ENCODE results near the gene MAP2K2.

The MAP2K2 gene

GRCh38 chr19:4069331-4069959 is 54.5 kb downstream of the MAP2K2 start:
- no peak for DNase-seq
- H3K4me1 ChIP-seq (ENCODE audit: control insufficient read depth, low read depth, low read length), result no peaks in the 10 kb centered on the region
- WGBS (ENCODE audit: extremely low coverage, insufficient coverage, low lambda C conversion rate), result no CpG with 5 or more reads among the region's 12 CpGs

GRCh38 chr19:4068047-4068966 is 55.6 kb downstream of the MAP2K2 start:
- H3K4me1 ChIP-seq (ENCODE audit: control insufficient read depth, low read depth, low read length), result no peaks in the 10 kb centered on the region
- no peaks in the 10 kb centered on the region for H3K79me1 ChIP-seq (ENCODE audit: low read length)
- no peak overlapping the region for H4K5ac ChIP-seq (ENCODE audit: low read length)
- no peak overlapping the region for H3K4me2 ChIP-seq (ENCODE audit: low read length)
- WGBS (ENCODE audit: extremely low coverage, insufficient coverage, low lambda C conversion rate), result no CpG with 5 or more reads among the region's 31 CpGs
- no peak overlapping the region for H2BK15ac ChIP-seq (replicated peaks; ENCODE audit: low read depth)
- no peak for DNase-seq
- no peak overlapping the region for H2BK120ac ChIP-seq (ENCODE audit: low read depth, low read length)
- no peak overlapping the region for H3K23ac ChIP-seq (ENCODE audit: low read length)
- H2AK5ac ChIP-seq (ENCODE audit: low read length), result no peak overlapping the region
- no peak overlapping the region for H4K8ac ChIP-seq (ENCODE audit: low read depth, low read length)
- H3K79me2 ChIP-seq (ENCODE audit: control insufficient read depth, insufficient read depth, low read length), result peaks cover 18% of the 10 kb centered on the region
- H3K18ac ChIP-seq (ENCODE audit: low read length), result no peak overlapping the region
- no peak overlapping the region for H3K4ac ChIP-seq (ENCODE audit: low read depth, low read length)
- H3K27ac ChIP-seq (ENCODE audit: low read depth, low read length), result no peak overlapping the region
- peaks cover 6% of the 10 kb centered on the region for H3K27me3 ChIP-seq (ENCODE audit: insufficient read depth, low read length, poor library complexity)
- no peaks in the 10 kb centered on the region for H3K36me3 ChIP-seq (ENCODE audit: control insufficient read depth, insufficient read depth, low read length)
- no peak overlapping the region for H2BK5ac ChIP-seq (ENCODE audit: low read length)
- H3K4me3 ChIP-seq (ENCODE audit: low read length), result no peak overlapping the region
- H3K56ac ChIP-seq (ENCODE audit: low read length), result no peak overlapping the region
- H3K9ac ChIP-seq (ENCODE audit: low read length), result no peak overlapping the region

More at GRCh38 chr19:4069331-4069959, 54.5 kb downstream of the MAP2K2 start:
- no peak overlapping the region for H2BK15ac ChIP-seq (replicated peaks; ENCODE audit: low read depth)
- no peak overlapping the region for H3K23ac ChIP-seq (ENCODE audit: low read length)
- peaks cover 6% of the 10 kb centered on the region for H3K27me3 ChIP-seq (ENCODE audit: insufficient read depth, low read length, poor library complexity)
- no peak overlapping the region for H4K8ac ChIP-seq (ENCODE audit: low read depth, low read length)
- H3K27ac ChIP-seq (ENCODE audit: low read depth, low read length), result no peak overlapping the region
- H3K4me3 ChIP-seq (ENCODE audit: low read length), result no peak overlapping the region
- H3K56ac ChIP-seq (ENCODE audit: low read length), result no peak overlapping the region
- no peak overlapping the region for H4K5ac ChIP-seq (ENCODE audit: low read length)
- no peak overlapping the region for H2AK5ac ChIP-seq (ENCODE audit: low read length)
- no peak overlapping the region for H2BK5ac ChIP-seq (ENCODE audit: low read length)
- no peaks in the 10 kb centered on the region for H3K79me1 ChIP-seq (ENCODE audit: low read length)
- H2BK120ac ChIP-seq (ENCODE audit: low read depth, low read length), result no peak overlapping the region
- peaks cover 7% of the 10 kb centered on the region for H3K79me2 ChIP-seq (ENCODE audit: control insufficient read depth, insufficient read depth, low read length)
- H3K18ac ChIP-seq (ENCODE audit: low read length), result no peak overlapping the region
- no peaks in the 10 kb centered on the region for H3K36me3 ChIP-seq (ENCODE audit: control insufficient read depth, insufficient read depth, low read length)
- no peak overlapping the region for H3K4me2 ChIP-seq (ENCODE audit: low read length)
- H3K4ac ChIP-seq (ENCODE audit: low read depth, low read length), result no peak overlapping the region
- no peak overlapping the region for H3K9ac ChIP-seq (ENCODE audit: low read length)

DNA sequence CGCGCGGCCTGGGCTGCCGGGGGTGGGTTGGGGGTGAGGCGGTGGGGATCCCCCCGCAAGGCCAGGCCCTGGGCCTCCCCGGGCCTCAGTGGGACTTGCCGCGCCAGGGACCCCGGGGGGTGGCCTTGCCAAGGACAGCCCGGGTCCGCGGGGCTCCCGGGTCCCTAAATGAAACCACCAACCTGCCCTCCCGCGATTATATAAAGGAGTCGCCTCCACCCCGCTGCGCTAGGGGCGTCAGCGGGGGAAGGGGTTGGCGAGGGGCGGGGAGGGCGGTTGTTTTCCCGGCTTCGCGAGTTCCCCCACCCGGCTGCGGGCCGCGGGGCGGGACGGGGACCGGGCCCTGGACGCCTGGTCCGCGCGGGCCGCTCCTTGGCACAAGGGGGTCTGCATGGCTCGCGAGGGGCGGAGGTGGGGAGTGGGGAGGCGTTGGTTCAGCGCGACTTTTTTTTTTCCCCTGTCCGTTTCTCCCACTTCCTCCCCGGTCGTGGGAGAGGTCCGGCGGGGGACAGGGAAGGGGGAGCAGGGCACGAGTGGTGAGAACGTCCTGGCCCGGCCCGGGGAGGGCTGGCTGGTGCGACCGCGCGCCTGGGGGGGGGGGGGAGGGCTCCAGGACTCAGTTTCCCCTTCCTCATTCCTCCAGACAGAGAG is 56.4 kb downstream of the MAP2K2 start:
- H4K8ac ChIP-seq (ENCODE audit: low read depth, low read length), result no peak overlapping the region
- H3K27ac ChIP-seq (ENCODE audit: low read depth, low read length), result no peak overlapping the region
- no peak overlapping the region for H3K9ac ChIP-seq (ENCODE audit: low read length)
- no peak for DNase-seq
- no peak overlapping the region for H3K23ac ChIP-seq (ENCODE audit: low read length)
- H3K18ac ChIP-seq (ENCODE audit: low read length), result peak overlapping the region; percentile 99
- H3K36me3 ChIP-seq (ENCODE audit: control insufficient read depth, insufficient read depth, low read length), result no peaks in the 10 kb centered on the region
- H3K4me2 ChIP-seq (ENCODE audit: low read length), result no peak overlapping the region
- H3K56ac ChIP-seq (ENCODE audit: low read length), result peak overlapping the region; percentile 49
- peaks cover 26% of the 10 kb centered on the region for H3K79me2 ChIP-seq (ENCODE audit: control insufficient read depth, insufficient read depth, low read length)
- H2AK5ac ChIP-seq (ENCODE audit: low read length), result no peak overlapping the region
- H2BK5ac ChIP-seq (ENCODE audit: low read length), result no peak overlapping the region
- H3K27me3 ChIP-seq (ENCODE audit: insufficient read depth, low read length, poor library complexity), result peaks cover 6% of the 10 kb centered on the region
- H3K79me1 ChIP-seq (ENCODE audit: low read length), result peaks cover 1% of the 10 kb centered on the region
- no peak overlapping the region for H2BK120ac ChIP-seq (ENCODE audit: low read depth, low read length)
- no peak overlapping the region for H2BK15ac ChIP-seq (replicated peaks; ENCODE audit: low read depth)
- peak overlapping the region; percentile 25 for H3K4ac ChIP-seq (ENCODE audit: low read depth, low read length)
- no CpG with 5 or more reads among the region's 58 CpGs for WGBS (ENCODE audit: extremely low coverage, insufficient coverage, low lambda C conversion rate)
- H3K4me1 ChIP-seq (ENCODE audit: control insufficient read depth, low read depth, low read length), result no peaks in the 10 kb centered on the region
- H3K4me3 ChIP-seq (ENCODE audit: low read length), result no peak overlapping the region
- H4K5ac ChIP-seq (ENCODE audit: low read length), result no peak overlapping the region

- no CpG with 5 or more reads among the region's 85 CpGs for WGBS (ENCODE audit: extremely low coverage, insufficient coverage, low lambda C conversion rate)
- H3K4me3 ChIP-seq (ENCODE audit: low read length), result peak within 1 kb of the TSS; percentile 41
- no peaks in the 10 kb centered on the region for H3K4me1 ChIP-seq (ENCODE audit: control insufficient read depth, low read depth, low read length)
- peaks cover 6% of the 10 kb centered on the region for H3K27me3 ChIP-seq (ENCODE audit: insufficient read depth, low read length, poor library complexity)
- H2AK5ac ChIP-seq (ENCODE audit: low read length), result no peak within 1 kb of the TSS
- H2BK15ac ChIP-seq (replicated peaks; ENCODE audit: low read depth), result no peak within 1 kb of the TSS
- no peak within 1 kb of the TSS for H3K27ac ChIP-seq (ENCODE audit: low read depth, low read length)
- H3K36me3 ChIP-seq (ENCODE audit: control insufficient read depth, insufficient read depth, low read length), result peaks cover 1% of the 10 kb centered on the region
- H3K4ac ChIP-seq (ENCODE audit: low read depth, low read length), result peak within 1 kb of the TSS; percentile 90
- H3K4me2 ChIP-seq (ENCODE audit: low read length), result peak within 1 kb of the TSS; percentile 43
- peak within 1 kb of the TSS; percentile 68 for H3K9ac ChIP-seq (ENCODE audit: low read length)
- peaks cover 33% of the 10 kb centered on the region for H3K79me2 ChIP-seq (ENCODE audit: control insufficient read depth, insufficient read depth, low read length)
- H4K8ac ChIP-seq (ENCODE audit: low read depth, low read length), result peak within 1 kb of the TSS; percentile 57
- H3K23ac ChIP-seq (ENCODE audit: low read length), result no peak within 1 kb of the TSS
- no peak within 1 kb of the TSS for H2BK5ac ChIP-seq (ENCODE audit: low read length)
- peaks cover 5% of the 10 kb centered on the region for H3K79me1 ChIP-seq (ENCODE audit: low read length)
- no peak within 1 kb of the TSS for H4K5ac ChIP-seq (ENCODE audit: low read length)
- H3K56ac ChIP-seq (ENCODE audit: low read length), result peak within 1 kb of the TSS; percentile 87
- peak; percentile 63 for DNase-seq
- H3K18ac ChIP-seq (ENCODE audit: low read length), result peak within 1 kb of the TSS; percentile 99
- H2BK120ac ChIP-seq (ENCODE audit: low read depth, low read length), result peak within 1 kb of the TSS; percentile 62
Measured at GRCh38 chr19:4066682-4067395, 57.1 kb downstream of the MAP2K2 start, which contains the start of gene ZBTB7A. TSS of gene ZBTB7A (minus strand) at chr19:4066899. CDS start at chr19:4055232, 11,667 bp downstream.

DNA sequence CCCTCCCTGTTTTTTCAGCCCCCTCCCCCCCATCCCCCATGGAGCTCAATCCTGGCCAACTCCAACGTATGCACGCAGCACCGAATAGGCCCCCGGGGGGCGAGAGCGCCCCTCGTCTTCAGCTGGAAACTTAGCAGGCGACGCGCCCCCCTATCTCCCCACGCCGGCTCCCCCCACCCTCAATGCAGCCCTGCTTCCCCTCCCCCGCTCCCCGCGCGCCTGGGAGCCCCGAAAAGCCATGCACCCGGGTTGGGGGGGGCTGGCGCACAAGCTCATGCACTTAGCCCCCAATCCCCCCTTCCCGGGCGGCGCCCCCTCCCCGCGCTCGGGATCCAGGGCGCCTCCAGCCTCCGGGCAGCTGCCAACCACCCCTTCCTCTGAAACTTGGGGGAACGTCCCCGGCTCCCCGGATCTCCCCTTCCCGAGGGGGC is 57.7 kb downstream of the MAP2K2 start:
- no CpG with 5 or more reads among the region's 31 CpGs for WGBS (ENCODE audit: extremely low coverage, insufficient coverage, low lambda C conversion rate)
- Histone ChIP-seq H3K27ac (ENCODE audit: low read depth, low read length) (no peak overlapping the region), H2BK15ac (replicated peaks; ENCODE audit: low read depth) (no peak overlapping the region), H3K4me1 (ENCODE audit: control insufficient read depth, low read depth, low read length) (no peaks in the 10 kb centered on the region), H2BK120ac (ENCODE audit: low read depth, low read length) (peak overlapping the region; percentile 62), H3K4ac (ENCODE audit: low read depth, low read length) (peak overlapping the region; percentile 90), H3K23ac (ENCODE audit: low read length) (no peak overlapping the region), H3K18ac (ENCODE audit: low read length) (peak overlapping the region; percentile 99), H3K9ac (ENCODE audit: low read length) (peak overlapping the region; percentile 68), H3K56ac (ENCODE audit: low read length) (peak overlapping the region; percentile 87), H3K79me2 (ENCODE audit: control insufficient read depth, insufficient read depth, low read length) (peaks cover 39% of the 10 kb centered on the region), H2BK5ac (ENCODE audit: low read length) (no peak overlapping the region), H3K79me1 (ENCODE audit: low read length) (peaks cover 8% of the 10 kb centered on the region), H4K8ac (ENCODE audit: low read depth, low read length) (peak overlapping the region; percentile 57), H3K36me3 (ENCODE audit: control insufficient read depth, insufficient read depth, low read length) (peaks cover 1% of the 10 kb centered on the region), H3K4me3 (ENCODE audit: low read length) (peak overlapping the region; percentile 41), H3K4me2 (ENCODE audit: low read length) (peak overlapping the region; percentile 43), H3K27me3 (ENCODE audit: insufficient read depth, low read length, poor library complexity) (peaks cover 6% of the 10 kb centered on the region), H2AK5ac (ENCODE audit: low read length) (no peak overlapping the region), H4K5ac (ENCODE audit: low read length) (no peak overlapping the region)
- no peak for DNase-seq

Data from mesendoderm (in vitro differentiated cells).